BE2C (cell line): Measurements from ENCODE around the gene PTPRD.

Experiments
- DNase-seq: peaks from one replicate; pipeline ENCODE4 v3.0.0-alpha.2; 2020
- H3K27me3 ChIP-seq: fragments of 250-450 bp; sonication (Bioruptor Pico); 2 replicates; pipeline ENCODE4 v1.5.1; 2020; ENCODE audit warnings: mild to moderate bottlenecking
- H3K36me3 ChIP-seq: fragments of 250-450 bp; sonication (Bioruptor Pico); 2 replicates; pipeline ENCODE4 v1.5.1; 2020; ENCODE audit warnings: mild to moderate bottlenecking
- H3K4me1 ChIP-seq: fragments of 250-450 bp; sonication (Bioruptor Pico); 2 replicates; pipeline ENCODE4 v1.5.1; 2020
- H3K4me3 ChIP-seq: 2 replicates; pipeline ENCODE4 v1.5.1; 2011; ENCODE audit warnings: low read depth, low read length
- H3K9me3 ChIP-seq: fragments of 250-450 bp; sonication (Bioruptor Pico); 2 replicates; pipeline ENCODE4 v1.5.1; 2020
- CTCF ChIP-seq: IDR thresholded peaks from 2 replicates; pipeline ENCODE4 v1.5.1; 2012; ENCODE audit warnings: mild to moderate bottlenecking, low read depth, low read length

PTPRD gene

GRCh38 chr9:9749591-9749990, 863.2 kb downstream of the PTPRD start:
- no peaks in the 10 kb centered on the region for H3K36me3 ChIP-seq
- H3K4me1 ChIP-seq: no peaks in the 10 kb centered on the region
- no peak overlapping the region for H3K4me3 ChIP-seq
- DNase-seq: no peak
- no peaks in the 10 kb centered on the region for H3K9me3 ChIP-seq
- no peaks in the 10 kb centered on the region for H3K27me3 ChIP-seq
- TF ChIP-seq CTCF: no peak

- H3K27me3 ChIP-seq: no peaks in the 10 kb centered on the region
- no peaks in the 10 kb centered on the region for H3K4me1 ChIP-seq
- H3K9me3 ChIP-seq: no peaks in the 10 kb centered on the region
- DNase-seq: no peak
- no peak for TF ChIP-seq CTCF
- no peak overlapping the region for H3K4me3 ChIP-seq
- H3K36me3 ChIP-seq: no peaks in the 10 kb centered on the region; the same call in 1 of the 2 replicates
These were observed 865.0 kb downstream of the PTPRD start for GRCh38 chr9:9747787-9748186.

GRCh38 chr9:9746826-9747225, 866.0 kb downstream of the PTPRD start:
- DNase-seq: no peak
- no peaks in the 10 kb centered on the region; the same call in 1 of the 2 replicates for H3K36me3 ChIP-seq
- TF ChIP-seq CTCF: no peak

GRCh38 chr9:9743822-9744221, 869.0 kb downstream of the PTPRD start:
- TF ChIP-seq CTCF: no peak

More at GRCh38 chr9:9746826-9747225, 866.0 kb downstream of the PTPRD start:
- H3K4me3 ChIP-seq: no peak overlapping the region
- no peaks in the 10 kb centered on the region for H3K4me1 ChIP-seq
- no peaks in the 10 kb centered on the region for H3K27me3 ChIP-seq
- no peaks in the 10 kb centered on the region for H3K9me3 ChIP-seq

GRCh38 chr9:9730174-9730573, 882.6 kb downstream of the PTPRD start:
- H3K4me1 ChIP-seq: no peaks in the 10 kb centered on the region
- H3K4me3 ChIP-seq: no peak overlapping the region
- no peaks in the 10 kb centered on the region for H3K36me3 ChIP-seq
- no peak for DNase-seq
- no peaks in the 10 kb centered on the region for H3K27me3 ChIP-seq
- TF ChIP-seq CTCF: no peak
- H3K9me3 ChIP-seq: no peaks in the 10 kb centered on the region

More at GRCh38 chr9:9743822-9744221, 869.0 kb downstream of the PTPRD start:
- Histone ChIP-seq H3K36me3 (no peaks in the 10 kb centered on the region; the same call in 1 of the 2 replicates), H3K27me3 (no peaks in the 10 kb centered on the region), H3K4me1 (no peaks in the 10 kb centered on the region), H3K9me3 (no peaks in the 10 kb centered on the region), H3K4me3 (no peak overlapping the region)
- DNase-seq: no peak

GRCh38 chr9:9729082-9729481, 883.7 kb downstream of the PTPRD start:
- no peaks in the 10 kb centered on the region for H3K27me3 ChIP-seq
- no peak overlapping the region for H3K4me3 ChIP-seq
- H3K4me1 ChIP-seq: no peaks in the 10 kb centered on the region
- no peaks in the 10 kb centered on the region for H3K36me3 ChIP-seq
- TF ChIP-seq CTCF: no peak
- H3K9me3 ChIP-seq: no peaks in the 10 kb centered on the region; the same call in 1 of the 2 replicates
- no peak for DNase-seq
